GM18873 (cell line): ENCODE data around the gene CDH13.

ENCODE experiments used
- ATAC-seq: cut with Tn5 transposase; IDR thresholded peaks from one replicate; pipeline ENCODE4 v1.9.1; 2021; ENCODE audit warnings: mild to moderate bottlenecking, moderate library complexity, moderate number of reproducible peaks; ENCODE audit not compliant: unreplicated experiment, low FRiP score

Gene CDH13

GRCh38 chr16:83011939-83012338 lies 385.2 kb downstream of the CDH13 start:
- no peak for ATAC-seq

GRCh38 chr16:83013071-83013470 lies 386.3 kb downstream of the CDH13 start:
- ATAC-seq = no peak

- ATAC-seq = no peak
Measured at GRCh38 chr16:83019963-83020362, 393.2 kb downstream of the CDH13 start.

- ATAC-seq = no peak
Measured at GRCh38 chr16:83021045-83021444, 394.3 kb downstream of the CDH13 start.

- ATAC-seq = no peak
Measured at GRCh38 chr16:83021746-83022145, 395.0 kb downstream of the CDH13 start.

- no peak for ATAC-seq
Measured at GRCh38 chr16:83023011-83023410, 396.2 kb downstream of the CDH13 start.

DNA sequence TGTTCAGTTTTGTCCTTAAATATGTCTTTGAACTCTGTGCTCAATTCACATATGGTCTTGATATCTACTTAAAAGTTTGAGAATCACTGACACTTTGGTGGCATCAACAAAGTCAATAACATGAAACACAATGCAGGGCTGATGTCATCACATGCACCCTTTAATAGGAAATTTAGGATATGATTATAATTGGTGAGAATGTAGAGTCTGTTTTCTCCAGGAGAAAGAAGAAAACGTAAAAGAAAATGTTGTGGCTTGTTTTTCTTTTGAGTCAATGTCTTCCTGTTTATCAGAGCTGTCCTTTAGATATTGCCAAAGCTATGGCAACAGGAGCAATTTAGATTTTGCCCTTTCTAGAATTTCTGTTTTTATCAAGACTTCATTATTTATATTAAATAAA lies 396.9 kb downstream of the CDH13 start:
- ATAC-seq = no peak

- ATAC-seq = no peak
Measured at GRCh38 chr16:83027973-83028372, 401.2 kb downstream of the CDH13 start.

DNA sequence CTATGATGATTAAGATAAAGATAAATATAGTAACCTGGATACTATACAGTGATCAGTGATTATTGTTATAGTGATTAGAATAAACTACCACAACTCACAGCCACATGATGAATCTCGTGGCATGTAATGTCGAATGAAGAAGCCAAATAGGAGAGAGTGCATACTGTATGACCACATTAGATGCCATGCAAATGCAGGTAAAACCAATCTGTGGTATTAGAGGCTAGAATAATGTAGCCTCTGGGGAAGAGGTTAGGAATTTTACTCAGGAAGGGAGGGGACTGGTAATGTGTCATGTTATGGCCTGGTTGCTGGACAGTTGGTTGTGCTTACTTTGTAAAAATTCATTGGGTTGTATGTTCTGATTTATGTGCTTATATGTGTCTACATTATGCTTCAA lies 402.7 kb downstream of the CDH13 start:
- no peak for ATAC-seq

- no peak for ATAC-seq
Measured at GRCh38 chr16:83031524-83031923, 404.8 kb downstream of the CDH13 start.

DNA sequence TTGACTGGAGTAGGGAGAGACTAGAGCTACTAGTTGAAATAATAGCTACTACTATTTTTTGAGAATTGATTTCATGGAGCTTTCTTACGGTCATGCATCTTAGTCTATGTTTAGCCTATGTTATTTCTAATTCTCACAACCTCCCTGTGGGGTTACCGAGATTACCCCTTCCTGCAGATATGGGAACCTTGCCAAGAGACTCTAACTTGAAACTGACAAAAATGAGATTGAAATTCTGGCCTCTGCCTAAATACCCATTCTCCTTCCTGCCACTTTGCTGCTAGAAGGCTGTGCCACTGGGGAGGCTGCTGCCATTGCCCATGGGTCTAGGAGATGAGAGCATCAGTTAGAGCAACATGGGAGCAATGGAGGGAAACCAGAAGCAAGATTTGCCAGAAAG lies 410.3 kb downstream of the CDH13 start:
- no peak for ATAC-seq

GRCh38 chr16:83037884-83038283 lies 411.1 kb downstream of the CDH13 start:
- ATAC-seq = no peak

GRCh38 chr16:83040174-83040573 lies 413.4 kb downstream of the CDH13 start:
- no peak for ATAC-seq

- ATAC-seq = no peak
Measured at GRCh38 chr16:83044589-83044988, 417.8 kb downstream of the CDH13 start.

GRCh38 chr16:83045790-83046189 lies 419.0 kb downstream of the CDH13 start:
- no peak for ATAC-seq

- ATAC-seq = no peak
Measured at GRCh38 chr16:83046664-83047063, 419.9 kb downstream of the CDH13 start.

- ATAC-seq = no peak
Measured at GRCh38 chr16:83051451-83051850, 424.7 kb downstream of the CDH13 start.

DNA sequence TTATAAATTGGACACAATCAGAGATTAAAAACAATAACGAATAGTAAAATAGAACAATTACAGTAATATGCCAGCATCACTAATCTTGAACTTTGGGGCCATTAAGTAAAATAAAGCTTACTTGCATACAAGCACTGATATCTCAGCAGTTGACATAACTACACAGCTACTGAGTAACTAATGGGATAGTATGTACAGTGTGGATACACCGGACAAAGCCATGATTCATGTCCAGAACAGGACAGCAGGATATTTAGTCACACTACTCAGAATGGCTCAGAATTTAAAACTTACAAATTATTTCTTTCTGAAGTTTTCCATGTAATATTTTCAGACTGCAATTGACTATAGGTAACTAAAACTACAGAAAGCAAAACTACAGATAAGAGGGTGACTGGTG lies 427.5 kb downstream of the CDH13 start:
- no peak for ATAC-seq

- ATAC-seq = no peak
Measured at GRCh38 chr16:83058376-83058775, 431.6 kb downstream of the CDH13 start.

DNA sequence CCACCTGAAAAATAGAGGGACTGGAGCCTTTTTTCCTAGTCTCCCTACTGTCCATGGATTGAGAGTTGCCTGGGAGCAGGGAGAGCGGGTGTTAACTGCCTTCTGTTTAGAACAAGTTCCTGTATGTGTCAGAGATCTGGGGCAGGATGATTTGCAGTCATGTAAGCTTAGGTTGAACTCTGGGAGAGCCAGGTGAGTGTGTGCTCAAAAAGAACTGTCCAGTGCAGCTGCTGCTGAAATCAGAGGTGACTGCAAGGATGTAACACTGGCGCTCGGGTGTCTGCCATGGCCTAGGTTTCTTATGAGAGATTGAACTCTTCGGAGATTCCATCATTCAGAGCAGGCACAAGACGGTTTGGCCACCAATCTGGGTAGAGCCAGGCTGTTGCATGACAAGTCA lies 432.5 kb downstream of the CDH13 start:
- no peak for ATAC-seq

DNA sequence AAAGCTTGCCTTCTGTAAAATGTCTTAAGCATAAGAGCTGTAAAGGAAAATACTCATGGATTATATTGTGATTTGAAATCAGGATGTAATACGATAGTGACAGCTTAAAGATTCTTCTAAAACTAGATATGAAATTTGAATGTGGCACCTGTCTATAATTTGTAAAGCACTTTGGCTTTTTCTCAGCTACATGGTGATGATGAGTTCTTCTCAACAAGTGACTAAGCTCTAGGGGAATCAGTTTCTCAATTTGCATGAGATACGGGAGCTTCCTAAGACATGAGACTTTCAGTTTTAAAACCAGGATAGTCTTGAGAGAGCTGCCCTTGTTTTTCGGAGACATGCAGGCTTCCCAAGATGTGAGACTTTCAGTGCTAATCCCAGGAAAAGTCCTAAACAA lies 439.2 kb downstream of the CDH13 start:
- ATAC-seq = no peak

- no peak for ATAC-seq
Measured at GRCh38 chr16:83066881-83067280, 440.1 kb downstream of the CDH13 start.

DNA sequence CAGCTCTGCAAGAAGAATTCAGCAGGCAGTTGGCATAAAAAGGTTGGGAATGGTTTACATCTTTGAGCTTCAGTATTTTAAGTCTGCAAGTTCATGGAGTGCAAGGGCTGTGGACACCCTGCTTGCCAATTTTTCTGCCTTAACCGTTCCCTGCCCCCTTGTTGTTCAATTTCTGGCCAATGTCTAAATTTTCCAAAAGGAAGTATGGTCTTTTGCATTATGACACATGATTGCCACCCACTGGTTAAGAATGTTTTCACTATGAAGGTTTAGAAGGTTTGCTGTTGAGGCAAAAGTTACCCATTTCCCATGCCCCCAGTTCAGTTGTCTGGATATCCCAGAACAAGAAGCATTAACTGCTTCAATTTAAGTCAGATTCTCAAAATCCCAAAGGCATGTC lies 441.9 kb downstream of the CDH13 start:
- ATAC-seq = no peak
